Natural killer cell (primary cell): ENCODE results near the gene ARL1. TPM values are rescaled to one million over a fixed set of nuclear protein-coding genes. Genes with fewer than 3 reads are reported as not detected.

Source experiments
- ATAC-seq, 3 donors: fragments of 150-1000 bp in 2 of 3; fragments of 200-7000 bp in 1 of 3; cut with Tn5 transposase; 1 replicate in 1 of 3; 2 replicates in 2 of 3; pipeline ENCODE4 v1.10.0; 2021; ENCODE audit warnings: mild to moderate bottlenecking in 2 of 3, moderate library complexity in 2 of 3
- DNase-seq, 2 donors: peaks; one replicate each; pipeline versions ENCODE4 v3.0.0 to v3.0.0-alpha.2; 2013 to 2021; ENCODE audit warnings: mixed read lengths in 1 of 2
- H3K27ac ChIP-seq: one replicate; pipeline ENCODE4 v1.5.1; 2013; ENCODE audit warnings: mild to moderate bottlenecking, low read length
- H3K27me3 ChIP-seq: one replicate; pipeline ENCODE4 v1.6.1; 2013; ENCODE audit warnings: low read length; ENCODE audit not compliant: control insufficient read depth, insufficient read depth
- H3K36me3 ChIP-seq: one replicate; pipeline ENCODE4 v1.6.1; 2013; ENCODE audit warnings: low read length; ENCODE audit not compliant: control insufficient read depth, insufficient read depth
- H3K4me1 ChIP-seq: one replicate; pipeline ENCODE4 v1.6.1; 2013; ENCODE audit warnings: low read length; ENCODE audit not compliant: control insufficient read depth, insufficient read depth
- H3K4me3 ChIP-seq: one replicate; pipeline ENCODE4 v1.5.1; 2013; ENCODE audit warnings: low read length
- H3K9me3 ChIP-seq: one replicate; pipeline ENCODE4 v1.6.1; 2013; ENCODE audit warnings: low read length; ENCODE audit not compliant: control insufficient read depth, insufficient read depth
- H3K27ac Mint-ChIP-seq, 2 donors: one replicate each; pipeline ENCODE4 v1.8.0; 2022; ENCODE audit warnings: mild to moderate bottlenecking in 2 of 2, mixed read lengths in 2 of 2, moderate library complexity in 1 of 2
- H3K27me3 Mint-ChIP-seq, 2 donors: one replicate each; pipeline ENCODE4 v1.8.0; 2022; ENCODE audit warnings: low read depth in 2 of 2, mixed read lengths in 2 of 2
- H3K36me3 Mint-ChIP-seq: one replicate; pipeline ENCODE4 v1.8.0; 2022; ENCODE audit warnings: mixed read lengths
- H3K4me1 Mint-ChIP-seq, 2 donors: one replicate each; pipeline ENCODE4 v1.8.0; 2022; ENCODE audit warnings: mixed read lengths in 2 of 2
- H3K4me3 Mint-ChIP-seq: one replicate; pipeline ENCODE4 v1.8.0; 2022; ENCODE audit warnings: mild to moderate bottlenecking, moderate library complexity, mixed read lengths
- H3K9me3 Mint-ChIP-seq, 2 donors: one replicate each; pipeline ENCODE4 v1.8.0; 2022; ENCODE audit warnings: mixed read lengths in 2 of 2
- WGBS: methylation state at CpG from one replicate; pipeline ENCODE4 v1.1.7; 2013; ENCODE audit warnings: missing lambda C conversion rate; ENCODE audit not compliant: insufficient coverage; 5-methylcytosine and 5-hydroxymethylcytosine counted together
- intact Hi-C: fragments of 100-400 bp; cut with micrococcal nuclease; formaldehyde crosslinking; loops from one replicate; pipeline ENCODE4 v1.14.2; 2022
- total RNA-seq, 4 donors: library from RNA; stranded (reverse); fragments of 120-200 nt in 1 of 4; gene quantifications; one replicate each; pipeline versions ENCODE4 v1.2.3 to v1.2.4, GENCODE V29; 2013 to 2022
- TF ChIP-seq, protein P1 (sequence below): fragments of 200-600 bp; IDR thresholded peaks from one replicate; pipeline ENCODE4 v1.8.0; 2022; ENCODE audit warnings: antibody characterized with exemption

ARL1 gene
- total RNA-seq, 3 donors from 2014 or later (not counting 1 experiment from before 2014, with no cell fraction given), result 32.0 to 32.6 (median 32.2) TPM

DNA sequence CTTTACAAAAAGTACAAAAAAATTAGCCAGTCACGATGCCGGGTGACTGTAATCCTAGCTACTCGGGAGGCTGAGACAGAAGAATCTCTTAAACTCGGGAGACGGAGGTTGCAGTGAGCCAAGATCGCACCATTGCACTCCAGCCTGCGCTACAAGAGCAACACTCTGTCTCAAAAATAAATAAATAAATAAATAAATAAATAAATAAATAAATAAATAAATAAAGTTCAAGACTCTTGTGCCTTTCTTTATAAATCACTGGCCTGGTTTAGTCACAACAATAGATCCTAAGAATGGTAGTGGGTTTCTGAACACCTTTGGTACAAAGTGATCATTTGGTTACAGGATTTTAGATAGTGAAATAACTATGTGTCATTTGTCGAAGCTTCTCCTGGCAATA is 46.1 kb downstream of the ARL1 start:
- ATAC-seq, result no peak
- H3K4me1 Mint-ChIP-seq, result no peaks in the 10 kb centered on the region
- Histone ChIP-seq H3K27me3 (no peaks in the 10 kb centered on the region), H3K9me3 (no peaks in the 10 kb centered on the region), H3K36me3 (peaks cover 52% of the 10 kb centered on the region), H3K27ac (no peak overlapping the region), H3K4me3 (no peak overlapping the region), H3K4me1 (no peaks in the 10 kb centered on the region)
- no peak overlapping the region for H3K4me3 Mint-ChIP-seq
- H3K36me3 Mint-ChIP-seq, result peaks cover 36% of the 10 kb centered on the region
- H3K9me3 Mint-ChIP-seq, result no peaks in the 10 kb centered on the region
- TF ChIP-seq, protein P1, sequence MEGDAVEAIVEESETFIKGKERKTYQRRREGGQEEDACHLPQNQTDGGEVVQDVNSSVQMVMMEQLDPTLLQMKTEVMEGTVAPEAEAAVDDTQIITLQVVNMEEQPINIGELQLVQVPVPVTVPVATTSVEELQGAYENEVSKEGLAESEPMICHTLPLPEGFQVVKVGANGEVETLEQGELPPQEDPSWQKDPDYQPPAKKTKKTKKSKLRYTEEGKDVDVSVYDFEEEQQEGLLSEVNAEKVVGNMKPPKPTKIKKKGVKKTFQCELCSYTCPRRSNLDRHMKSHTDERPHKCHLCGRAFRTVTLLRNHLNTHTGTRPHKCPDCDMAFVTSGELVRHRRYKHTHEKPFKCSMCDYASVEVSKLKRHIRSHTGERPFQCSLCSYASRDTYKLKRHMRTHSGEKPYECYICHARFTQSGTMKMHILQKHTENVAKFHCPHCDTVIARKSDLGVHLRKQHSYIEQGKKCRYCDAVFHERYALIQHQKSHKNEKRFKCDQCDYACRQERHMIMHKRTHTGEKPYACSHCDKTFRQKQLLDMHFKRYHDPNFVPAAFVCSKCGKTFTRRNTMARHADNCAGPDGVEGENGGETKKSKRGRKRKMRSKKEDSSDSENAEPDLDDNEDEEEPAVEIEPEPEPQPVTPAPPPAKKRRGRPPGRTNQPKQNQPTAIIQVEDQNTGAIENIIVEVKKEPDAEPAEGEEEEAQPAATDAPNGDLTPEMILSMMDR, result no peak
- no peak overlapping the region for H3K27ac Mint-ChIP-seq
- H3K27me3 Mint-ChIP-seq, result no peaks in the 10 kb centered on the region
- WGBS, result 97% methylated on average over 7 of the region's 8 CpGs
- intact Hi-C loops, result no loop called here
- DNase-seq, result no peak

DNA sequence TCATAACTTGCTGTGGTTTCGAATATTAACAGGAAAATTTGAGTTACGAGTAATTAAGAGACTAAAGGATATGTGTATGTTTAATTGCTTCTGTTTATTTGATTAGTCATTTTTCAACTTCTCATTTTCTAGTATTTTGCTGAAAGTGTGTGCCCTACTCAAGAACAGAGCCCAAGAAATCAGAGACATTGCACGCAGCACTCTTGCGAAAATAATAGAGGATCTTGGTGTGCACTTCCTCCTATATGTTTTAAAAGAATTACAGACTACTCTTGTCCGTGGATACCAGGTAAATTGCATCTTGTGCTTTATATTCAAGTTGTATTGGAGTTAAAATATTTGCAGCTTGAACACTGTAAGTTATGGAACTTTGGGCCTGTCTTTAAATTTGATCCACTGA is 50.8 kb downstream of the ARL1 start:
- Mint-ChIP-seq H3K9me3 (no peaks in the 10 kb centered on the region), H3K27me3 (no peaks in the 10 kb centered on the region), H3K36me3 (peaks cover 26% of the 10 kb centered on the region), H3K4me1 (no peaks in the 10 kb centered on the region), H3K4me3 (no peak overlapping the region), H3K27ac (no peak overlapping the region)
- intact Hi-C loops, result no loop called here
- WGBS, result 90% methylated on average over 5 of the region's 5 CpGs
- TF ChIP-seq, protein P1, result no peak
- Histone ChIP-seq H3K9me3 (no peaks in the 10 kb centered on the region), H3K4me1 (no peaks in the 10 kb centered on the region), H3K36me3 (peaks cover 44% of the 10 kb centered on the region), H3K27me3 (no peaks in the 10 kb centered on the region), H3K4me3 (no peak overlapping the region), H3K27ac (no peak overlapping the region)
- DNase-seq (no peak), ATAC-seq (no peak)

DNA sequence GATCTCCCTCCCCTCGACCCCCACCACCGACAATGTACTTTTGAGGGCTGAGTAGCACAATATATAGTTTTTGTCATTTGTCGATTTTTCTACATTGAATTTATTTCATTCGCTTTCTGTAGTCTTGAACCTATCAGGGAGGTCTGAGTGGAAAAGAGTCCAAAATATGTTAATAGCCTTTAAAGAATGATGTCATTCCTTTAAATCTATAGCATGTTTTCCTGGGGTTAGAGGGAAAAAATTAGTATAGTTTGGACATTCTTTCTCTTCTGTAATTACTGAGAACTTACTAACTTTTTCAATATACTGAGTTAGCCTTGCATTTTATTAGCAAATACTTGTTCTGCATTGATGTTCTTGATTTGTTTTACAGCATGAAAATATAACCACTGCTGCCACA is 55.9 kb downstream of the ARL1 start:
- no peak for DNase-seq
- H3K9me3 Mint-ChIP-seq, result peaks cover 0 to 3% of the 10 kb centered on the region in 2 donors
- H3K4me3 ChIP-seq, result no peak overlapping the region
- TF ChIP-seq, protein P1, result no peak
- no peaks in the 10 kb centered on the region for H3K4me1 ChIP-seq
- H3K36me3 ChIP-seq, result peaks cover 51% of the 10 kb centered on the region
- no peak overlapping the region for H3K27ac Mint-ChIP-seq
- no peak overlapping the region for H3K27ac ChIP-seq
- ATAC-seq, result no peak
- WGBS, result 92% methylated on average over 2 of the region's 4 CpGs
- H3K27me3 ChIP-seq, result no peaks in the 10 kb centered on the region
- H3K9me3 ChIP-seq, result no peaks in the 10 kb centered on the region
- H3K27me3 Mint-ChIP-seq, result no peaks in the 10 kb centered on the region
- H3K36me3 Mint-ChIP-seq, result peaks cover 21% of the 10 kb centered on the region
- intact Hi-C loops, result no loop called here
- H3K4me3 Mint-ChIP-seq, result no peak overlapping the region
- no peaks in the 10 kb centered on the region for H3K4me1 Mint-ChIP-seq

DNA sequence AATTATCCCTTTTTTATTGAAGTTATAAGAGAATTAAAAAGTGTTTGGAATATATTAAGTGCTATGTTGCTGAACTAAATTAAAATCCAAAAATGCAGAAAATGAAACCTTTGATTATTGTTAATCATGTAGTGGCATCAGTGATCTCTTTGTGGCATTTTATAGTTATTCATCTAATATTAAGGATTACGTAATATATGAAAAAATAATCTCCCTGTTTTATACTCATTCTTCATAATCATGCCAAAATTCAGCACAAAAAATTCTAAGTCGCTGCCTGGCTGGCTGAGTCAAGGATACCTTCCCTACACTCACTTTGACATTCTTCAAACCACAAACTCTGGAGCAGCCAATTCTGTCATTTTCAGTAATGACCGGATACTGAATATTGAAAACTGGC is 63.7 kb downstream of the ARL1 start:
- Mint-ChIP-seq H3K36me3 (peaks cover 18% of the 10 kb centered on the region), H3K9me3 (no peaks in the 10 kb centered on the region), H3K4me1 (no peaks in the 10 kb centered on the region), H3K27ac (no peak overlapping the region), H3K27me3 (no peaks in the 10 kb centered on the region), H3K4me3 (no peak overlapping the region)
- peaks cover 50% of the 10 kb centered on the region for H3K36me3 ChIP-seq
- no peaks in the 10 kb centered on the region for H3K27me3 ChIP-seq
- WGBS, result 99% methylated on average over 3 of the region's 3 CpGs
- no peak overlapping the region for H3K4me3 ChIP-seq
- no peaks in the 10 kb centered on the region for H3K4me1 ChIP-seq
- DNase-seq, result no peak
- H3K27ac ChIP-seq, result no peak overlapping the region
- TF ChIP-seq, protein P1, result no peak
- intact Hi-C loops, result no loop called here
- H3K9me3 ChIP-seq, result no peaks in the 10 kb centered on the region
- no peak for ATAC-seq
